ENCODE measurements around the gene NCAPG2. TPM values are rescaled to one million over a fixed set of nuclear protein-coding genes. Genes with fewer than 3 reads are reported as not detected.

NCAPG2 gene
- total and polyA plus RNA-seq, 2 of the 13 experiments (the other 11 are each of a cell fraction or from before 2014, with no cell fraction given) = 15.1 to 30.7 TPM

DNA sequence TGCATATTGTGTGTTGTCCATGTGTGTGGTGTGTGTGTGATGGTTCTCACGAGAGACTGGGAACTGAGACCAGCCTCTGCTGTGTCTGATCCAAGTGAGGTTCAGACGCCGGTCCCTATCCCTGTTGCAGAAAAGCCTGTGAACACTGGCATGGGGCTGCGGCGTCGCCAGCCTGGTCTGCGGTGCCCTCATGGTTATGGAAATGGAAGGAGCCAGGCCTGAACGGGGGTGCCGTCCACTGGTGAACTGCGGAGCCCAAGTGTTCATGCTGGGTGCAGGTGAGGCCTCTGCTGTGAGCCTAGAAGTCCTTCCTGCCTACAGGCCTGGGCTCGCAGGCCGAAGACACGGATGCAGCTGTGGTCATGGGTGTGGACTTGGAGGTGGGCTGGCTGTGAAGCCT lies 18.7 kb upstream of the NCAPG2 start:
- WGBS (ENCODE audit: low lambda C conversion rate) = 70% methylated on average over 13 of the region's 13 CpGs
- Histone ChIP-seq H2AFZ (ENCODE audit: low read length) (no peak overlapping the region), H3K27ac (ENCODE audit: extremely low read length, insufficient read depth, low read length) (no peak overlapping the region), H3K9ac (ENCODE audit: insufficient read depth, low read depth, low read length) (no peak overlapping the region), H3K27me3 (ENCODE audit: control insufficient read depth in 1 of 2, insufficient read depth in 2 of 2, low read length in 2 of 2) (no peaks in the 10 kb centered on the region; a peak in 2 of 5 replicates), H3K79me2 (ENCODE audit: insufficient read depth, low read length) (no peaks in the 10 kb centered on the region), H3K36me3 (replicated peaks in 1 of 2; ENCODE audit: control insufficient read depth in 1 of 2, insufficient read depth in 2 of 2, low read length in 2 of 2) (no peaks in the 10 kb centered on the region), H3K4me2 (ENCODE audit: low read depth, low read length) (no peak overlapping the region), H3K9me3 (ENCODE audit: low read length) (no peaks in the 10 kb centered on the region), H3K4me3 (replicated peaks in 1 of 3; ENCODE audit: insufficient read depth in 1 of 3, low read depth in 2 of 3, low read length in 3 of 3) (no peak overlapping the region), H4K20me1 (ENCODE audit: insufficient read depth, low read length) (no peaks in the 10 kb centered on the region), H3K4me1 (ENCODE audit: insufficient read depth, low read length) (no peaks in the 10 kb centered on the region)
- ChIA-PET CTCF (ENCODE audit: low intra/inter-chr PET ratio, low total read pairs) (no interaction called here), POLR2A (no interaction called here)
- BruUV-seq (replicated peaks) = no TSS peak
- ATAC-seq (peak; percentile 37), FAIRE-seq (no peak), DNase-seq (ENCODE audit: low spot score) (no peak)
- in situ Hi-C loops (cut with HindIII; ENCODE audit: extremely low pct_ligation_motif_present, low pct_unique_long_range_greater_than_20kb) (no loop called here), intact Hi-C loops (cut with micrococcal nuclease; ENCODE audit: unreplicated experiment) (no loop called here)
- TF ChIP-seq PHB2 (IDR thresholded peaks at IDR 0.05; ENCODE audit: partially characterized antibody) = no peak
- TF ChIP-seq, protein P1, sequence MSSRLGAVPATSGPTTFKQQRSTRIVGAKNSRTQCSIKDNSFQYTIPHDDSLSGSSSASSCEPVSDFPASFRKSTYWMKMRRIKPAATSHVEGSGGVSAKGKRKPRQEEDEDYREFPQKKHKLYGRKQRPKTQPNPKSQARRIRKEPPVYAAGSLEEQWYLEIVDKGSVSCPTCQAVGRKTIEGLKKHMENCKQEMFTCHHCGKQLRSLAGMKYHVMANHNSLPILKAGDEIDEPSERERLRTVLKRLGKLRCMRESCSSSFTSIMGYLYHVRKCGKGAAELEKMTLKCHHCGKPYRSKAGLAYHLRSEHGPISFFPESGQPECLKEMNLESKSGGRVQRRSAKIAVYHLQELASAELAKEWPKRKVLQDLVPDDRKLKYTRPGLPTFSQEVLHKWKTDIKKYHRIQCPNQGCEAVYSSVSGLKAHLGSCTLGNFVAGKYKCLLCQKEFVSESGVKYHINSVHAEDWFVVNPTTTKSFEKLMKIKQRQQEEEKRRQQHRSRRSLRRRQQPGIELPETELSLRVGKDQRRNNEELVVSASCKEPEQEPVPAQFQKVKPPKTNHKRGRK (CRISPR knock-in tag; IDR thresholded peaks at IDR 0.05) = no peak

DNA sequence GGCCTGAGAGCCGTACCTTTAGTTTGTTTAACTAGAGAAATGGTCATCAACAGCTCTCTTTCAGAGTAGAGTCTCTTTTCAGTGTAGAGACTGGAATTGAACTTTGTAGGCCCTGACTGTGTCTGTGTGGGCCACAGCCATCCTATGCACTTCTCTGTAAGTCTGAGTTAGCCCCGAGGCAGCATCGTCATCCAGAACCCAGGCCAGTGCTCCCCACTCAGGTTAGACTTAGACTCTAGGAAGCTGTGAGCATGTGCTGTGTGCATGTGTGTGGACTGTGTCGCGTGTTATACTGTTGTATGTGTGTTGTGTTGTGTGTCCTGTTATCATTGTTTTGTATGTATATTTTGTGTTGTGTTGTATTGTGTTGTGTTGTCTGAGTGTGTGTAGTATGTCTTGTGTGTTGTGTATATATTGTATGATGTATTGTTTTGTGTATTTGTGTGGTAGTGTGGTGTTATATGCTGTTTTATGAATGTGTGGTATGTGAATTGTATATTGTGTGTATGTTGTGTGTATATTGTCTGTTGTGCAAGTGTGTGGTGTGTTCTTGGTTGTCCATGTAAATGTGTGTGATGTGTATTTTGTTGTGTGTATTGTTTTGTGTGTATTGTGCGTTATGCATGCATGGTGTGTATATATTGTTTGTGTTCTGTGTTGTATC lies 18.1 kb upstream of the NCAPG2 start:
- H3K4me3 ChIP-seq (replicated peaks in 1 of 3; ENCODE audit: insufficient read depth in 1 of 3, low read depth in 2 of 3, low read length in 3 of 3) = no peak overlapping the region
- H3K27ac ChIP-seq (ENCODE audit: extremely low read length, insufficient read depth, low read length) = no peak overlapping the region
- in situ Hi-C loops (cut with HindIII; ENCODE audit: extremely low pct_ligation_motif_present, low pct_unique_long_range_greater_than_20kb) (no loop called here), intact Hi-C loops (cut with micrococcal nuclease; ENCODE audit: unreplicated experiment) (no loop called here)
- ChIA-PET POLR2A (no interaction called here), CTCF (ENCODE audit: low intra/inter-chr PET ratio, low total read pairs) (no interaction called here)
- H2AFZ ChIP-seq (ENCODE audit: low read length) = no peak overlapping the region
- no TSS peak for BruUV-seq (replicated peaks)
- H4K20me1 ChIP-seq (ENCODE audit: insufficient read depth, low read length) = no peaks in the 10 kb centered on the region
- WGBS (ENCODE audit: low lambda C conversion rate) = 56% methylated on average over 6 of the region's 6 CpGs
- H3K4me1 ChIP-seq (ENCODE audit: insufficient read depth, low read length) = no peaks in the 10 kb centered on the region
- no peaks in the 10 kb centered on the region for H3K36me3 ChIP-seq (replicated peaks in 1 of 2; ENCODE audit: control insufficient read depth in 1 of 2, insufficient read depth in 2 of 2, low read length in 2 of 2)
- FAIRE-seq = peak; percentile 30
- no peak for DNase-seq (ENCODE audit: low spot score)
- no peaks in the 10 kb centered on the region for H3K79me2 ChIP-seq (ENCODE audit: insufficient read depth, low read length)
- no peaks in the 10 kb centered on the region for H3K9me3 ChIP-seq (ENCODE audit: low read length)
- H3K9ac ChIP-seq (ENCODE audit: insufficient read depth, low read depth, low read length) = no peak overlapping the region
- H3K27me3 ChIP-seq (ENCODE audit: control insufficient read depth in 1 of 2, insufficient read depth in 2 of 2, low read length in 2 of 2) = no peaks in the 10 kb centered on the region; a peak in 2 of 5 replicates
- ATAC-seq = 0 out of 3 replicates have a peak, but pooled peaks have one; percentile 8
- no peak overlapping the region for H3K4me2 ChIP-seq (ENCODE audit: low read depth, low read length)
- TF ChIP-seq FOXP1 (IDR thresholded peaks at IDR 0.05) (peak; percentile 23; the same call in 1 of the 2 replicates), FOXP1 (CRISPR knock-in tag; IDR thresholded peaks at IDR 0.05) (no peak), ZSCAN31 (CRISPR knock-in tag; IDR thresholded peaks at IDR 0.05; ENCODE audit: low read depth) (no peak), NBN (conservative IDR thresholded peaks at IDR 0.05) (0 out of 2 replicates have a peak, but pooled peaks have one; percentile 43)
- TF ChIP-seq, protein P2, sequence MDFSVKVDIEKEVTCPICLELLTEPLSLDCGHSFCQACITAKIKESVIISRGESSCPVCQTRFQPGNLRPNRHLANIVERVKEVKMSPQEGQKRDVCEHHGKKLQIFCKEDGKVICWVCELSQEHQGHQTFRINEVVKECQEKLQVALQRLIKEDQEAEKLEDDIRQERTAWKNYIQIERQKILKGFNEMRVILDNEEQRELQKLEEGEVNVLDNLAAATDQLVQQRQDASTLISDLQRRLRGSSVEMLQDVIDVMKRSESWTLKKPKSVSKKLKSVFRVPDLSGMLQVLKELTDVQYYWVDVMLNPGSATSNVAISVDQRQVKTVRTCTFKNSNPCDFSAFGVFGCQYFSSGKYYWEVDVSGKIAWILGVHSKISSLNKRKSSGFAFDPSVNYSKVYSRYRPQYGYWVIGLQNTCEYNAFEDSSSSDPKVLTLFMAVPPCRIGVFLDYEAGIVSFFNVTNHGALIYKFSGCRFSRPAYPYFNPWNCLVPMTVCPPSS (IDR thresholded peaks at IDR 0.05) = 0 out of 2 replicates have a peak, but pooled peaks have one; percentile 51
- TF ChIP-seq, protein P3, sequence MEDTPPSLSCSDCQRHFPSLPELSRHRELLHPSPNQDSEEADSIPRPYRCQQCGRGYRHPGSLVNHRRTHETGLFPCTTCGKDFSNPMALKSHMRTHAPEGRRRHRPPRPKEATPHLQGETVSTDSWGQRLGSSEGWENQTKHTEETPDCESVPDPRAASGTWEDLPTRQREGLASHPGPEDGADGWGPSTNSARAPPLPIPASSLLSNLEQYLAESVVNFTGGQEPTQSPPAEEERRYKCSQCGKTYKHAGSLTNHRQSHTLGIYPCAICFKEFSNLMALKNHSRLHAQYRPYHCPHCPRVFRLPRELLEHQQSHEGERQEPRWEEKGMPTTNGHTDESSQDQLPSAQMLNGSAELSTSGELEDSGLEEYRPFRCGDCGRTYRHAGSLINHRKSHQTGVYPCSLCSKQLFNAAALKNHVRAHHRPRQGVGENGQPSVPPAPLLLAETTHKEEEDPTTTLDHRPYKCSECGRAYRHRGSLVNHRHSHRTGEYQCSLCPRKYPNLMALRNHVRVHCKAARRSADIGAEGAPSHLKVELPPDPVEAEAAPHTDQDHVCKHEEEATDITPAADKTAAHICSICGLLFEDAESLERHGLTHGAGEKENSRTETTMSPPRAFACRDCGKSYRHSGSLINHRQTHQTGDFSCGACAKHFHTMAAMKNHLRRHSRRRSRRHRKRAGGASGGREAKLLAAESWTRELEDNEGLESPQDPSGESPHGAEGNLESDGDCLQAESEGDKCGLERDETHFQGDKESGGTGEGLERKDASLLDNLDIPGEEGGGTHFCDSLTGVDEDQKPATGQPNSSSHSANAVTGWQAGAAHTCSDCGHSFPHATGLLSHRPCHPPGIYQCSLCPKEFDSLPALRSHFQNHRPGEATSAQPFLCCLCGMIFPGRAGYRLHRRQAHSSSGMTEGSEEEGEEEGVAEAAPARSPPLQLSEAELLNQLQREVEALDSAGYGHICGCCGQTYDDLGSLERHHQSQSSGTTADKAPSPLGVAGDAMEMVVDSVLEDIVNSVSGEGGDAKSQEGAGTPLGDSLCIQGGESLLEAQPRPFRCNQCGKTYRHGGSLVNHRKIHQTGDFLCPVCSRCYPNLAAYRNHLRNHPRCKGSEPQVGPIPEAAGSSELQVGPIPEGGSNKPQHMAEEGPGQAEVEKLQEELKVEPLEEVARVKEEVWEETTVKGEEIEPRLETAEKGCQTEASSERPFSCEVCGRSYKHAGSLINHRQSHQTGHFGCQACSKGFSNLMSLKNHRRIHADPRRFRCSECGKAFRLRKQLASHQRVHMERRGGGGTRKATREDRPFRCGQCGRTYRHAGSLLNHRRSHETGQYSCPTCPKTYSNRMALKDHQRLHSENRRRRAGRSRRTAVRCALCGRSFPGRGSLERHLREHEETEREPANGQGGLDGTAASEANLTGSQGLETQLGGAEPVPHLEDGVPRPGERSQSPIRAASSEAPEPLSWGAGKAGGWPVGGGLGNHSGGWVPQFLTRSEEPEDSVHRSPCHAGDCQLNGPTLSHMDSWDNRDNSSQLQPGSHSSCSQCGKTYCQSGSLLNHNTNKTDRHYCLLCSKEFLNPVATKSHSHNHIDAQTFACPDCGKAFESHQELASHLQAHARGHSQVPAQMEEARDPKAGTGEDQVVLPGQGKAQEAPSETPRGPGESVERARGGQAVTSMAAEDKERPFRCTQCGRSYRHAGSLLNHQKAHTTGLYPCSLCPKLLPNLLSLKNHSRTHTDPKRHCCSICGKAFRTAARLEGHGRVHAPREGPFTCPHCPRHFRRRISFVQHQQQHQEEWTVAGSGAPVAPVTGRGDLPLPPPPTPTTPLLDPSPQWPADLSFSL (CRISPR knock-in tag; IDR thresholded peaks at IDR 0.05) = peak; percentile 25; the same call in 1 of the 2 replicates

All from HepG2 (cell line).